ENCODE data around the gene STAT5A. TPM values are rescaled to one million over a fixed set of nuclear protein-coding genes. Genes with fewer than 3 reads are reported as not detected.

The STAT5A gene
- total RNA-seq, 2 donors from 2014 or later = 3.5 to 4.8 TPM

DNA sequence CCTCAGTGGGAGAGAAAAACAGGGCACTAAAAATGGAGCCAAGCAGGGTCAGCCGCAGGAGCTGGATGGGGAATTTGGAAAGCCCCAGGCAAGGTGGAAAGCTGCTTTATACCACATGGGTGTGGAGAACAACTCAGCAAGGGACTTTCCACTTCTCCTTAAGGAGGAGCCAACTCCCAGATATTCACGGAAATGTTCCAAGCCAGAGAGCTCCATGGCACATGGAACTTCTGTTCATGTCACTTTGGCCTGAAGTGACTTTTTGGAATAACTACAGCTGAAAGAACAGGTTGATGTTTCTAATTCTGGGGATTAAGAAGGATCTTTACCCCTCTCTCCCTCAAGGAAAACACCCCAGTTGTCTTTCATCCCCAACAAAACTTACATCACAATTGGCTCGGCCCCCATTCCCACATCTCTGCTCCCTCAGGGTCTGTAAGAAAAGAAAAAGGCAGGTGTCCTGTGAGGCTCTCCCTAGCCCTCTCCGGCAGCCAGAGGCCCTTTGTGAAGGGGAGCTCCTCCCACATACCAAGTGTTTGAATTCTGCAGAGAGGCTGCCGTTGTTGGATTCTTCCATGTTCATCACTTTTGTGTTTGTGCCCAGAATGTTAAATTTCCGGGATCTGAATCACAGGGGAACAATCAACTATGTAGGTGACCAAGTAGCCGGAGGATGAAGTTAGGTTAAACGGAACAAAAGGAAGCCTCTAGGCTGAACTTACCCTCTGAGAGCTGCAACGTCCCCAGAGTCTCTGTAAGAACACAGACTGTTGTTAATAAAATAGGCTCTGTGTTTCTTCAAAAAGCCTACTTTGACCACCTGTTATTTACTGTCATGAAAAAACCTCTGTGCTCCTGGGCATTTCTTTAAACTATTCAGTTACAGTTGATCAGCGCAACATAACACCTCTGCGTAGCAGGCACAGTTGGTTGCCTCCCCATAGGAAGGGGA, 41.0 kb downstream of the STAT5A start:
- DNase-seq = peak; percentile 85
- no peak overlapping the region for H3K4me3 Mint-ChIP-seq
- peaks cover 58% of the 10 kb centered on the region for H3K36me3 Mint-ChIP-seq (ENCODE audit: low read depth)
- Histone ChIP-seq H3K9ac (ENCODE audit: extremely low read depth, low read length, poor library complexity, severe bottlenecking) (no peak overlapping the region), H3K27ac (ENCODE audit: low read depth, low read length) (peak overlapping the region; percentile 91), H3K9me3 (ENCODE audit: control insufficient read depth, low read length) (no peaks in the 10 kb centered on the region), H3K4me3 (ENCODE audit: low read length) (no peak overlapping the region), H3K36me3 (ENCODE audit: control insufficient read depth, insufficient read depth, low read length) (peaks cover 12% of the 10 kb centered on the region), H3K27me3 (ENCODE audit: control insufficient read depth, insufficient read depth, low read length, poor library complexity, severe bottlenecking) (no peaks in the 10 kb centered on the region), H3K4me1 (ENCODE audit: control insufficient read depth, insufficient read depth, low read length) (no peaks in the 10 kb centered on the region)
- TF ChIP-seq, protein P1, sequence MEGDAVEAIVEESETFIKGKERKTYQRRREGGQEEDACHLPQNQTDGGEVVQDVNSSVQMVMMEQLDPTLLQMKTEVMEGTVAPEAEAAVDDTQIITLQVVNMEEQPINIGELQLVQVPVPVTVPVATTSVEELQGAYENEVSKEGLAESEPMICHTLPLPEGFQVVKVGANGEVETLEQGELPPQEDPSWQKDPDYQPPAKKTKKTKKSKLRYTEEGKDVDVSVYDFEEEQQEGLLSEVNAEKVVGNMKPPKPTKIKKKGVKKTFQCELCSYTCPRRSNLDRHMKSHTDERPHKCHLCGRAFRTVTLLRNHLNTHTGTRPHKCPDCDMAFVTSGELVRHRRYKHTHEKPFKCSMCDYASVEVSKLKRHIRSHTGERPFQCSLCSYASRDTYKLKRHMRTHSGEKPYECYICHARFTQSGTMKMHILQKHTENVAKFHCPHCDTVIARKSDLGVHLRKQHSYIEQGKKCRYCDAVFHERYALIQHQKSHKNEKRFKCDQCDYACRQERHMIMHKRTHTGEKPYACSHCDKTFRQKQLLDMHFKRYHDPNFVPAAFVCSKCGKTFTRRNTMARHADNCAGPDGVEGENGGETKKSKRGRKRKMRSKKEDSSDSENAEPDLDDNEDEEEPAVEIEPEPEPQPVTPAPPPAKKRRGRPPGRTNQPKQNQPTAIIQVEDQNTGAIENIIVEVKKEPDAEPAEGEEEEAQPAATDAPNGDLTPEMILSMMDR (conservative IDR thresholded peaks at IDR 0.05) = no peak
- 33 to 69% methylated on average over 8 to 11 of the region's 11 CpGs for WGBS, 2 experiments (ENCODE audit: insufficient coverage in 1 of 2, insufficient read length in 1 of 2)
- no peaks in the 10 kb centered on the region for H3K4me1 Mint-ChIP-seq
- H3K9me3 Mint-ChIP-seq = no peaks in the 10 kb centered on the region
- no peak overlapping the region for H3K27ac Mint-ChIP-seq
- H3K27me3 Mint-ChIP-seq (ENCODE audit: insufficient read depth) = peaks cover 6% of the 10 kb centered on the region

DNA sequence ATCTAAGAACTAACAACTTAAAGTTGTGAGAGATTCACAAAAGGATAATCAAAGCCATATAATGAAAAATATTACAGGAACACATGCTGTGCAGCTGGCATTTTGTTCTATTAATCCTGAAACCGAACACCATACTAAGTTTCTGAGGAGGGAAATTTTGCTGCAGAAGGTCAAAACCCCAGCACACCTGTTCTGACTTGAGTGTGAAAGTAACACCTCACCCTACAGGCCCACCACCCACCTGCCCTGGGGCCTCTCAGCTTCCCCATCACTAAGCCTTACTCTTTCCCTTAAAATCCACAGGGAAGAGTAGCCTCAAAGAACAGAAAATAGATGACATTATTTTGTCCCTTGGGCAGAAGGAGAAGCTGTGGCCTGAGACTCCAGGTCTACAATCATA, 44.8 kb downstream of the STAT5A start:
- Mint-ChIP-seq H3K4me3 (no peak overlapping the region), H3K9me3 (no peaks in the 10 kb centered on the region), H3K27ac (no peak overlapping the region), H3K27me3 (ENCODE audit: insufficient read depth) (no peaks in the 10 kb centered on the region), H3K4me1 (no peaks in the 10 kb centered on the region), H3K36me3 (ENCODE audit: low read depth) (peaks cover 57% of the 10 kb centered on the region)
- H3K27me3 ChIP-seq (ENCODE audit: control insufficient read depth, insufficient read depth, low read length, poor library complexity, severe bottlenecking) = no peaks in the 10 kb centered on the region
- no peak overlapping the region for H3K27ac ChIP-seq (ENCODE audit: low read depth, low read length)
- no peaks in the 10 kb centered on the region for H3K9me3 ChIP-seq (ENCODE audit: control insufficient read depth, low read length)
- DNase-seq = no peak
- H3K4me3 ChIP-seq (ENCODE audit: low read length) = no peak overlapping the region
- H3K4me1 ChIP-seq (ENCODE audit: control insufficient read depth, insufficient read depth, low read length) = no peaks in the 10 kb centered on the region
- 85 to 100% methylated on average over 1 of the region's 1 CpG for WGBS, 2 experiments (ENCODE audit: insufficient coverage in 1 of 2, insufficient read length in 1 of 2)
- no peak overlapping the region for H3K9ac ChIP-seq (ENCODE audit: extremely low read depth, low read length, poor library complexity, severe bottlenecking)
- TF ChIP-seq, protein P1 (conservative IDR thresholded peaks at IDR 0.05) = no peak
- H3K36me3 ChIP-seq (ENCODE audit: control insufficient read depth, insufficient read depth, low read length) = peaks cover 12% of the 10 kb centered on the region

DNA sequence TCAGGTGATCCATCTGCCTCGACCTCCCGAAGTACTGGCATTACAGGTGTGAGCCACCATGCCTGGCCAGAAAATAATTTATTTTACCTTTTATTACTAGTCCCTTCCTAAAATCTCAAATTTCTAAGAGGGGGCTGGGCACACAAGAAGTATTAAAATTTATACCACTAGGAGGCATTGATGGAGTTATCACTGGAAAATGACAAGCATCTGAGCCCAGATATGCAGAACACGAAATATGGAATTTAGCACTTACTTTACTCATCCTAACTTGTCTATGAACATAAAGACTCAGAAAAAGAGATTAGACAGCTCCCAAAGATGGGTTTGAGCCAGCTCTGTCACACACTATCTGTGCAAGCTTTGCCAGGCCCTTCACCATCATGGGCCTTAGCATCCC, 46.4 kb downstream of the STAT5A start:
- TF ChIP-seq, protein P1 (conservative IDR thresholded peaks at IDR 0.05) = no peak
- Histone ChIP-seq H3K4me1 (ENCODE audit: control insufficient read depth, insufficient read depth, low read length) (no peaks in the 10 kb centered on the region), H3K27ac (ENCODE audit: low read depth, low read length) (no peak overlapping the region), H3K36me3 (ENCODE audit: control insufficient read depth, insufficient read depth, low read length) (peaks cover 12% of the 10 kb centered on the region), H3K9ac (ENCODE audit: extremely low read depth, low read length, poor library complexity, severe bottlenecking) (no peak overlapping the region), H3K27me3 (ENCODE audit: control insufficient read depth, insufficient read depth, low read length, poor library complexity, severe bottlenecking) (no peaks in the 10 kb centered on the region), H3K4me3 (ENCODE audit: low read length) (no peak overlapping the region), H3K9me3 (ENCODE audit: control insufficient read depth, low read length) (no peaks in the 10 kb centered on the region)
- Mint-ChIP-seq H3K27me3 (ENCODE audit: insufficient read depth) (no peaks in the 10 kb centered on the region), H3K9me3 (no peaks in the 10 kb centered on the region), H3K4me1 (no peaks in the 10 kb centered on the region), H3K27ac (no peak overlapping the region), H3K36me3 (ENCODE audit: low read depth) (peaks cover 54% of the 10 kb centered on the region), H3K4me3 (no peak overlapping the region)
- WGBS, 2 experiments (ENCODE audit: insufficient coverage in 1 of 2, insufficient read length in 1 of 2) = 98 to 100% methylated on average over 2 to 3 of the region's 3 CpGs
- no peak for DNase-seq

Data from endodermal cell (in vitro differentiated cells).